Stimulated activated CD8-positive, alpha-beta memory T cell treated with anti-CD3 and anti-CD28 coated beads, Interleukin-7, amount 100 ng/mL, for 1 hour (primary cell): ENCODE measurements around the gene THOP1.

Experiments used
- DNase-seq, 2 donors: peaks; one replicate each; pipeline ENCODE4 v3.0.0-alpha.2; 2020; ENCODE audit warnings: low read depth in 2 of 2

Gene THOP1

GRCh38 chr19:2804156-2805004 is 19.1 kb downstream of the THOP1 start:
- no peak for DNase-seq

- no peak for DNase-seq
Observed at GRCh38 chr19:2805261-2805900, 20.1 kb downstream of the THOP1 start.

GRCh38 chr19:2805991-2806649 is 20.8 kb downstream of the THOP1 start:
- DNase-seq, result no peak

GRCh38 chr19:2806736-2807378 is 21.6 kb downstream of the THOP1 start:
- no peak for DNase-seq

GRCh38 chr19:2807379-2808128 is 22.3 kb downstream of the THOP1 start:
- DNase-seq, result no peak

GRCh38 chr19:2808129-2808941 is 23.0 kb downstream of the THOP1 start:
- DNase-seq, result no peak

GRCh38 chr19:2809387-2810140 is 24.3 kb downstream of the THOP1 start:
- no peak for DNase-seq

GRCh38 chr19:2810141-2811091 is 25.1 kb downstream of the THOP1 start:
- DNase-seq, result no peak

GRCh38 chr19:2811221-2811722 is 26.0 kb downstream of the THOP1 start:
- DNase-seq, result no peak

GRCh38 chr19:2811735-2812413 is 26.6 kb downstream of the THOP1 start:
- no peak for DNase-seq

GRCh38 chr19:2812414-2813234 is 27.3 kb downstream of the THOP1 start:
- DNase-seq, result no peak

GRCh38 chr19:2813235-2814160 is 28.2 kb downstream of the THOP1 start:
- DNase-seq, result no peak

- no peak for DNase-seq
Observed at GRCh38 chr19:2814426-2814825, 29.1 kb downstream of the THOP1 start.

GRCh38 chr19:2815191-2815614 is 29.9 kb downstream of the THOP1 start:
- no peak for DNase-seq

- no peak for DNase-seq
Observed at GRCh38 chr19:2815923-2816322, 30.6 kb downstream of the THOP1 start.

GRCh38 chr19:2816641-2817040 is 31.3 kb downstream of the THOP1 start:
- no peak for DNase-seq
